Stimulated activated CD4-positive, alpha-beta T cell treated with anti-CD3 and anti-CD28 coated beads, TNF-alpha, amount 100 ng/mL, for 4 hours (primary cell): ENCODE data around the gene SMIM43.

ENCODE experiments used
- DNase-seq, 3 experiments: peaks; one replicate each; pipeline ENCODE4 v3.0.0-alpha.2; 2020; ENCODE audit warnings: low read depth in 3 of 3

The SMIM43 gene

GRCh38 chr4:121764702-121765367 is at the start of gene SMIM43:
SMIM43 (minus strand) TSS chr4:121765164; CDS start chr4:121765105, 59 bp downstream.
- DNase-seq: no peak

GRCh38 chr4:121814756-121815155 is 49.8 kb upstream of the SMIM43 start:
- DNase-seq: no peak

DNA sequence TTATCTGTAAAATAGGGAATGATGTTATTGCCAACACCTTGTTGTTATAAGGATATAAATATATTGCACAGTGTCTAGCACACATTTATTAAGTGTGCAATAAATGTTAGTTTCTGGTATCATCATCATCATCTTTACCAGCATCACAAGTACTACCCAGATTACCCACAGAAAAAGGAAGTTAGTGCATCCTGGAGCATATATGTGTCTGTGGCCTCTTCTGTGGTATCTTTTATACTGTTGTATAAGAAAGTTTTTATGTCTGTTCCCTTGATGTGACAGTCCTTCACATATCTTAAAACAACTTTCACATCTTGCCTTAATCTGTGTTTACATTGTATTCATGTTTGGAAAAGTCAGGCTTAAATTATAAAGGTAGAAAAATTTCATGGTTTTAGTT is 46.2 kb upstream of the SMIM43 start:
- no peak for DNase-seq

GRCh38 chr4:121806411-121806810 is 41.4 kb upstream of the SMIM43 start:
- DNase-seq: no peak

- DNase-seq: no peak
Measured at GRCh38 chr4:121801715-121802075, 36.7 kb upstream of the SMIM43 start.

DNA sequence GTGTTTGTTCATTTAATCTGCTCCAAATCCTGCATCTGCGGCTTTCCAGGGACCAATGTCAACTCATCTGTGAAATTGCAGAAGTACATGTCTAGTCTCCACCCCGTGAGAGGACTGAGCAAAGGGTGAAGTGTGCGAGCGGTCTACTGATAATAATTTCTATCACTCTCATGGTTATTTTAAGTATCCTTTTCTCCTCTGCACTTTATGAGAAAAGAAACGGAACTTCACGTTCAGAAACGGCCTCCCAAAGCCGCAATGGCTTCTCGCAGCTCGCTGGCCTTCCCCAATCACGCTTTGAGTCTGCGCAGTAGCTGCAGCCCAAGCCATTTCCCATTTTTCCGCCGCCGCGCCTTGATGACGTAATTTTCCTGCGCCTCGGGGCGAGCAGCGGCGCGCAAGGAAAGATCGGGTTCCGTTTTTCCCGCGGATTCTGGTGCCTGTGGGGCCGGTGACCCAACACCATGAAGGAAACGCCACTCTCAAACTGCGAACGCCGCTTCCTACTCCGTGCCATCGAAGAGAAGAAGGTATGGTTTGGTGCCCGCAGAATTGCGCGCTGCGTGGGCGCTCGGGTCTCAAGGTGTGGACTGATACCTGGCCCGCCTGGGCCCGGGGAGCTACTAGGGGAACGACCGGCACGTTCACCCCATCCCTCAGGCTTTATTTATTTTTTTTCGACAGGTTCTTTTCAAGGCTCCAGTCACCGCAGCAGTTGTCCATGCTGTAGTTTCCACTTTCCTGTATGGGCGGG is 36.2 kb upstream of the SMIM43 start, which contains the start of gene EXOSC9:
Gene EXOSC9, plus strand, starts transcription at position 363 of the 754 bp plus-strand sequence. Its CDS starts 102 bp downstream, at position 465.
- DNase-seq: peak; percentile 87 to 92 (median 91)

- no peak for DNase-seq
Measured at GRCh38 chr4:121800638-121800960, 35.6 kb upstream of the SMIM43 start.

GRCh38 chr4:121799867-121800501 is 35.0 kb upstream of the SMIM43 start:
- no peak for DNase-seq

GRCh38 chr4:121799208-121799823 is 34.4 kb upstream of the SMIM43 start:
- no peak for DNase-seq

- DNase-seq: no peak
Measured at GRCh38 chr4:121796283-121796682, 31.3 kb upstream of the SMIM43 start.

- DNase-seq: no peak
Measured at GRCh38 chr4:121794505-121795188, 29.7 kb upstream of the SMIM43 start.

- no peak for DNase-seq
Measured at GRCh38 chr4:121792966-121793365, 28.0 kb upstream of the SMIM43 start.

DNA sequence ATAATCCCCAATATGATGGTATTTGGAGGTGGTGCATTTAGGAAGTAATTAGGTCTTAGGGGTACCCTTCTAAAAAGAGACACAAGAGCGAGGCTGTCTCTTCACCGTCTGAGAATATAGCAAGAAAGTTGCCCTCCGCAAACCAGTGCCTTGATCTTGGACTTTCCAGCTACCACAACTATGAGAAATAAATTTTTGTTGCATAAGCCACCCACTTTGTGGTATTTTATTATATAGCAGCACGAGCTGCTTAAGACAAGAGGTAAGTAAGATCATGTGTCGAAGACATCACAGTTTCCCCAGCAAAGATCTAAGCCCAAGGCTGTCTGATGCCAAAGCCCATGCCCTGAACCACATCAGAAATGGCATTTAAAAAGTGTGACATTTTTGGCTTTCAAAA is 26.5 kb upstream of the SMIM43 start:
- no peak for DNase-seq

- no peak for DNase-seq
Measured at GRCh38 chr4:121790976-121791375, 26.0 kb upstream of the SMIM43 start.

DNA sequence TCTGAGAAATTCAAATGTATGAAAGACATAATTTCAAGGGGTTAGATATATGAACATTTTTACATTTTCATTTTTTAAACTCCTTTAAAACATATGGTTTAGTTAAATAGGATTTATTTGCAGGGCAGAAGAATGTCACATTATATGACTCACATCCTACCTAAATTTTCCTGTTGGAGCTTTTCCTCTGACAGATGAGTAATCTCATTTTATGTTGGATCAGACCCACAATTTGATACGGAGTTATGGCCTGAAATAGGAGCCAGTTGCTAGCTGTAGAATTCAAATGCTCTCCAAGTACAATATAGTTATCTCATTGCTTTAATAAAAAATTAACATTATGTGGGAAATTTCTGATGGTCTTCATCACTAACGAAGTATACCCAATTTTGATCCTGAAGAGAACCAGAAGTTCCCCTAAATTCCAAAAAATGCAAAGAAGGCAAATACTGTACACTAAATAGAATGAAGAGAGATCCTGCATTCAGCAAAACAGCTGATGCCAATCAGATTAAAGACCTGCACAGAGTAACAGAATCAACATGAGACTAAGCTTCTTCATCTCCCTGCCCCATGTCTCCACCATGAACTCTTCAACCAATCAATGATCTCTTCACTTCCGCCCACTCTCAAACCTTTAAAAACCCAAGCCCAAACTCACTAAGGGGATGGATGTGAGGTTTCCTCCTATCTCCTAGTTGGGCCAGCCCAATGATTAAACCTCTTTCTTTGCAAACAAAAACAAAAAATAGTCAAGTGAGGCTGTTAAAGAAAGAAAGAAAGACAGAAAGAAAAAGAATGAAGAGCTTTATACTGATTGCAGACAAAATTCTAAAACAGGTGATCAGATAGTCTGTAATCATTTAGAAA is 25.2 kb upstream of the SMIM43 start:
- no peak for DNase-seq

- no peak for DNase-seq
Measured at GRCh38 chr4:121789455-121789854, 24.5 kb upstream of the SMIM43 start.

DNA sequence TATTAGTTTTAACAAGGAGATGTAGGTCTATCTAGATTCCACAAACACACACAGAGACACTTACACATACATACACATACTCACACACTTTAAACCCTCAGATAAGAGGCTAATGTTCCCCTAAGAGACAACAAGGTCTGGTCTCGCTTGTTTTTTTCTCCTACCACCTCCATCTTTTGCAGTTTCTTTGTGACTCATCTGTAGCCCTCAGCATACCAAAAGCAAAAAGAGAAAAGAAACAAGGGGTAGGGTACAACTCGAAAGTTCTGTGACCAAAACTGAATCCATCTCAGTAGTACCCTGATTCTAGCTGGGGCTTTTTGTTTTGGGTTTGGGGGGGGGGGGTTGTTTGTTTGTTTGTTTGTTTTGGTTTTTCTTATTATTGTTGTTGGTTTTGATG is 23.9 kb upstream of the SMIM43 start:
- no peak for DNase-seq

DNA sequence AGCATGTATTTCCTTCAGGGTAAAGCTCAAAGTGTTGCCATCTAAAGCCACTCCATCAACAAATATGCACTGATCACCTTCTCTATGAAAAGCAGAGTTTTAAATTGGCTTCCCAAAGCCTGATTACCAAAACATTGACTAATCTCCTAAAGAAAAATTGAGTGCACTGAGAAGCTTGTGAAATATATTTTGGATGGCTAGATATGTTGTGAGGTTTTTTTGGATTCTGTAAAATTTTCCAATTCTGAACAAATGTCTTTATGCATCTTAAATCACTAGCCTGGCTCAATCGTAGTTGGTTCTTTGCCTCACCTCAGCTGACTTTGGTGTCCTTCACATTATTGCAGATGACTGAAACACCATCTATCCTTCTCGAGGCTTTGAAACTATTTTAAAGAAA is 21.3 kb upstream of the SMIM43 start:
- no peak for DNase-seq

GRCh38 chr4:121785479-121785878 is 20.5 kb upstream of the SMIM43 start:
- DNase-seq: no peak

- no peak for DNase-seq
Measured at GRCh38 chr4:121784975-121785374, 20.0 kb upstream of the SMIM43 start.

DNA sequence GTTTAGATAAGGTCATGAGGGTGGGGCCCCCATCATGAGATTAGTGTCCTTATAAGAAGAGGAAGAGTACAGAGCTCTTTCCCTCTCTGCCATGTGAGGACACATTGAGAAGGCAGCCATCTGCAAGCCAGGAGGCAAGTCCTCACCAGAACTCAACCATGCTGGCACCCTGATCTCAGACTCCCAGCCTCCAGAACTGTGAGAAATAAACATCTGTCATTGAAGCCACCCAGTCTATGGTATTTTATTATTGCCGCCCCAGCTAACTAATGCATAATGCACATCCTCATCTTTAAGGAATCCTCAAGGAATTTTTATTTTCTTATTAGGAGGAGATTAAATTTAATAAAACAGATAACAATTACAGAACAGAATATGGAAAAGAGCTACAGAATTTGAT is 19.4 kb upstream of the SMIM43 start:
- DNase-seq: no peak
